NCI-H460 (cell line): Measurements from ENCODE around the gene CERS6. TPM values are rescaled to one million over a fixed set of nuclear protein-coding genes. Genes with fewer than 3 reads are reported as not detected.
A peak's percentile ranks its signal among the peaks of the same experiment; 100 is the strongest.

Experiments
- DNase-seq: peaks from one replicate; pipeline ENCODE4 v3.0.0-alpha.2; 2016; ENCODE audit warnings: low read depth; ENCODE audit errors: extremely low read depth
- total RNA-seq: library from RNA; depleted of rRNA; stranded (reverse); fragments of >200 nt; shearing (Covaris generic); gene quantifications from 2 replicates; pipeline ENCODE4 v1.2.3, GENCODE V29; 2014

Gene CERS6
- total RNA-seq, 1 experiment from 2014 or later: 57.3 TPM

DNA sequence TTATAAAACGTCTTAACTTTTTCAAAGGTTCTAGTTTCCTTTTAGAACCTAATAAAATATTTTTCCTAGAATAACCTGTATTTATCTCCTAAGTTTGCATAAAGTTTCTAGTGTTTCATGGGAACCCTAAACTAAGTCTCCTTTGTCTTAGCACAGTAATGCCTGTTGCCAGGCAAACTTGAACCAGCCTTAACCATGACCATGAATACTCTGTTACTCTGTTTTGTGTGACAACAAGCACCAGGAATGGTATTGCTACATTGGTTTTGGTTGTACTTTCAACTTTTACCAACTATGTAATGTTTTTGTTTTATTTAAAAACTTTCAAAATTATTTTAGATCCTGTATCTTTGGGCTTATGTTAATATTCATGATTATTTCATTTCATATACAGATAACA lies 137.6 kb downstream of the CERS6 start:
- no peak for DNase-seq

DNA sequence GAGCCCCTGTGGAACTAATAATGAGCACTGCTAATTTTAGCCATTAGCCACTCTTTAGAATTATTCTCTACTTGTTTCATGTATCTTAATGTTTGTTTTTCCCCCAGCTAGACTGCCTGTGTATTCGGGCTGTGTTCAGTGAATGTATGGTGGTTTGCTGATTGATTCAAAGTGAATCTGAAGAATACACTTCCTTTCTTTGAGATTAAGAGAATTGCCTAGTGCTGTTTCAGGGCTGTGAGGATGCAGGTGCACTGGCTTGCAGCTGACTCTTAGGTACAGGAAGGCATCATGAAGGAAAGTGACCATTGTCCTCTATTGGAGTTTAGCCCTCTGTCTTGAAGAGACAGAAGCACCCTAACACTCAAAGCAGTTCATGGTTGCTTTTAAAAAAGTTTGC lies 138.7 kb downstream of the CERS6 start:
- no peak for DNase-seq

DNA sequence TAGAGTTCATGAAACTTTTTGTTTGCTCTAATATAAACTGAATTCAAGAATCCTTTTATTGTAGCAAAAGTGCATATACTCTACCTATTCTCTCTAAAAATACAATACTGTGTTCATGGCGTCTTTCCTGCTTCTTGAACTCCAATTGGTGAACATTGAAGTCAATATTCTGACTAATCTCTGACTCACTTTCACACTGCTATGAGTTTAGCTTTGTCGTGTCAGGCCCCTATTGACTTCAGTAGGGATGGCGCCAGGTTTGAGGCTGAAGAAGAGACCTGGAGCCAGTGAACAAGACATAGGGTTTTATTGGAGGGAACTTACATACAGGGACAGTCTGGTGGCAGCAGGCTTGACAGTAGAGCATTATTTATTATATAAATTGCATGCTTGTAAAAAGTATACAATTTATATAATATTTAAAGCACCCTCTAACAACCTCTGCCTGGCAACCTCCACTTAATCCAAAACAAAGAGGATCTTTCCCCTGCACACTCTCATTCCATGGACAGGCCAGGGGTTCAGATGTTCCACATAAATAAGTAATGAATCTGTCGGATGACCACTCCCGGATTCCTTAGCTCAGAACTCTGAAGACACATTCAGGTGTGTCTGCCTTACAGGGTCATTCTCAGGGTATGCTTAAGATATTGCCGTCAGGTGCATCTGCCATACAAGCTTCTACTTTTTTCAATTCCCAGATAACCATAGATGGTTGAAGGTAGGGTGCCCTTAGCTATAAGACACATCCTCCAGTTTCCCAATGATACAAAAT lies 141.0 kb downstream of the CERS6 start:
- DNase-seq: peak; percentile 59

DNA sequence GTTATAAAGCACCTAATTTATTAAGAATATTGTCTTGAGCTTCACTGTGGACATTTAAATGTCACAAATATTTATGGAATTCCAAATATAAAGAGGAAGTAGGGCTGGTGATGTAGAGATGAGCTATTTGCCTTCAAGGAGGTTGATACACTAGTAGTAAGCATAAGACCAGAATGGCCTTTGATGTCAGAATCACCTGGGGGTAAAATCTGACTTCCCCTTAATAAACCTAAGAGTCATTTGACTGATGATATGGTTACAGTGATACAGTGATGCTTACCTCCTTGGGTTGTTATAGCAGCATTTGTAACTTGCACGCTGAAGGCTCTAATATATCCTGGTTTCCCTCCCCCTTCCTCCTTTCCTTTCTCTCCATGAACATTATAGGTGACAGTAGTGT lies 143.7 kb downstream of the CERS6 start:
- no peak for DNase-seq

DNA sequence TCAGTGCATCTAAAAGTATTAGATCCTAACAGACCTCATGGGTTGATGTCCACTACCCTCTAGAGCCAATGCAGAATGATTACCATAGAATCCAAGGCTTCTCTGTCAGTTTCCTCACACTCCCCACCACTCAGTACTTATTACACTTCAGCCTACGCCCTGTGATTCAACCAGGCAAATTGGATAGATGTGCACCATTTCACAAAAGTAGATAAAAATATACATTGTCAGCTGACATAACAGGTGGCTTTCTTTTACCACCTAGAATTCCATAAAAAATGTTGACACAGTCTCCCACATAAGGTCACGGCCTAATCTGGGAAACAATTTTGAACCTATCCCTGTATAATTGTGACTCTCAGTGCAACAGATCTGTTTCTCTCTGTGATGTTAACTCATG lies 144.9 kb downstream of the CERS6 start:
- DNase-seq: no peak

DNA sequence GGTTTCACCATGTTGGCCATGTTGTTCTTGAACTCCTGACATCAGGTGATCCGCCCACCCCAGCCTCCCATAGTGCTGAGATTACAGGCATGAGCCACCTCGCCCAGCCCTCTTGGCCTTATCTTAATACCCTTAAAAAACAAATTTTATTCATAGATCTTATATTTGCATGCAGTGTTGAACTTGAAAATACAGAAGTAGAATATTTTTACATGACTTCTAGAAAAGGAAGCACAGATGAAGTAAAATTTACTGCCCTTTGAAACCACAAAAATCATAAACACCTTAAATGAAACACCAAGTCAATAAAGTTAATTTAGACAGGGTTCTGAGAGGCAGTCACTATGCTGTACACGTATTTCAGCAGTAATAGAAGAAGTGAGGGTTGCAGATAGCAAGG lies 145.7 kb downstream of the CERS6 start:
- no peak for DNase-seq

DNA sequence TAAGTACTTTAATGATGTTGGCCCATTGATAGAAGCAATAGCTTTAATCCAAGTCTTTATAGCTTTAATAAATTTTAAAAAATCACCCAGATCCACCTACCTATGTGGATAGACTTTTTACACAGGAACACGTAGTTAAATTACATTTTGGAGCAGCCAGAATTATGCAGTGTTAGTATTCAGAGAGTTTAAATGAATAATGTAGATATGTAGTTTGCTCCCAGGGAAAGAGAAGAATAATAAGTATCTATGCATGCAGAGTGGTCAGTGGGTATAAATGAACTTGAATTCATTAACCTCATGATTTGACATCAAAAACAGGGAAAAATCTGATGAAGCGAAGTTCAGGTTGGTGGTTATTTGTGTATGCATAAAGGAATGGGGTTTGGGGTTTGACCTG lies 146.3 kb downstream of the CERS6 start:
- no peak for DNase-seq

DNA sequence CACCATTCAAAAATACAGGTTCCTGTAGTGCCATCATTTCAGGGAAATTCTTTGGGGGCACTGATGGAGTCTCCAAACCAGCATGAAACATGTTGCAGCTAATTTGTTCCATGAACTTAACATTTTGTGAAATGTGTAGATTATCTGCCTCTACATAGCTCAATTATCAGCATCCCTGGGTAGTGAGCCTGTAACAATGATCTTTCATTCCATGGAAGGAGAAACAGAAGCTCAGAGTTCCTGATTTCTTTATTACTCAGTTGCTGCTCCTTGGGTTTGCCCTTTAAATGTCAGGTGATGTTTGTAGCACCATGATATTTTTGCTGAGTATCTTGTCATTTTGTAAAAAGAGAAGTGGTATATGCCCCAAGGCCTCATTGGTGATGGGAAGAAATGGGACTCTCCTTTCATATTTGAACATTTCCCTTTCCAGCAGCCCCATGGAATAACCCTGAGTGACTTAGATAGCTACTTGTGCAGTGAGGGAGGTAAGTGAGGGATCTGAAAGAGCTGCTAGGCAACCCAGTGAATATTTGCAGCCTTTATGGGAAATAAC lies 146.9 kb downstream of the CERS6 start:
- DNase-seq: no peak

DNA sequence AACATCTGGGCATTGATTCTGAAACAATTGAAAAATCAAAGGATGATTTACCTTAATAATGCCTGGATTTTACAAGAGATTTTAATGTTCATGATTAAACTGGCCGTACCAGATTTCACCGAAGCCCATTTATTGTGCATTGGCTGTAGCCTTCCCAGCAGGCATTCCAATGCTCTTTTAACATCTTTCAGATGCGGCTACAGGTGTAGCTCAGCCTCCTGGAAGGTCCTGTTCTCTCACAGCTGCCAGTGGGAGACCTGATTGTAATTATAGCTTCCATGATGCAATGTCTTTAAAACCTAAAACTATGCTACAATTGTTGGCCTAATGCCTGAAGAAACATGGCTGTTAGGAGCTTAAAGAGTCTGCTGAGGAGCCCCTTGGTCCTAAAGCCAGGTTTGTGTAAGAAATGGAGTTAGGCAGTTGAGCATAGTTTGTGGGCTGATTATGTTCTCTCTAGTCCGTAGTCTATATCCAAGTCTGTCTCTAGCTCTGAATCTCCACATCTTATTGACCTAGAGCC lies 147.4 kb downstream of the CERS6 start:
- no peak for DNase-seq

DNA sequence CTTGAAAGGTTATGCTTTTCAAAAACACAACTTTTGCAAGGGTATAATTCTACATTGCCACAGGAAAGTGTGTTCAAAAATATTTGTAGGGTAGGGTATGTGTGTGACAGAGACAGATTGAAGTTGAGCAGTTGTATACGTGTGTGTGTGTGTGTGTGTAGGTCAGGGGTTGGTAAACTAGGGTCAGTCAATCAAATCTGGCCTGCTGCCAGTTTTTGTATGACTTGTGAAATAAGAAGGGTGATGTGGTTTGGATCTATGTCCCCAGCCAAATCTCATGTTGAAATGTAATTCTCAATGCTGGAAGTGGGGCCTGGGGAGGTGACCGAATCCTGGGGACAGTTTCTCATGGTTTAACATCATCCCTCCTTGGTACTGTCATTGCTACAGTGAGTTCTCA lies 148.2 kb downstream of the CERS6 start:
- DNase-seq: no peak

DNA sequence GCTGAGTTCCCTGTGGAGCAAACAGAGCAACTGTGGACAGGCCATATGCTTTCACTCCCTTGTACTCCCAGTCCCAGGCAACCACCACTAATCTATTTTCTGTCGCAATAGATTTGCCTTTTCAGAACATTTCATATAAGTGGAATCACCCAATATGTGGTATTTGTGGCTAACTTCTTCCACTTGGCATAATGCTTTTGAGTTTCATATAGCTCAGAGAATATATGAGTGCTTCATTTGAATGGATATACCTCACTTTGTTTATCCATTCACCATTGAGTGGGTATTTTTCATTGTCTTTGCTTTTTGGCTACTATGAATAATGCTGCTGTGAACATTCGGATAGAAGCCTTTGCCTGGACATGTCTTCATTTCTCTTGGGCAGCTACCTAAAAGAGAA lies 151.9 kb downstream of the CERS6 start:
- no peak for DNase-seq

DNA sequence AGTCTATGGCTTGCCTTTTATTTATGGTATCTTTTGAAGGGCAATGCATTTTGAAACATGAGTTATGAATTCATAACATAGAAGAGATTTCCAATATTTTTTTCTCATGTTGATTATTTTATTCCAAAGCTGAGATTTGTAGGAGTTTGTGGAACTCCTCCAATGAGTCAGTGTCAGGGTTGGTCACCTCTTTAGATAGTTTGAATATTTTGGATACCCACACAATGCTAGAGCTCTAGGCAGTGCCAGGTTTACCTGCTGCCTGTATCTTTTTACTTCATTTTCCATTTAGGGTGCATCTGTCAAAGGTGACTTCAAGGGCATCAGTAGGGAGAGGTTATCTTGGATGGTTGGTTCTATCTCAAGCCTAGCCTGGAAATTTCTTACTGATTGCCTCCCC lies 152.7 kb downstream of the CERS6 start:
- no peak for DNase-seq

DNA sequence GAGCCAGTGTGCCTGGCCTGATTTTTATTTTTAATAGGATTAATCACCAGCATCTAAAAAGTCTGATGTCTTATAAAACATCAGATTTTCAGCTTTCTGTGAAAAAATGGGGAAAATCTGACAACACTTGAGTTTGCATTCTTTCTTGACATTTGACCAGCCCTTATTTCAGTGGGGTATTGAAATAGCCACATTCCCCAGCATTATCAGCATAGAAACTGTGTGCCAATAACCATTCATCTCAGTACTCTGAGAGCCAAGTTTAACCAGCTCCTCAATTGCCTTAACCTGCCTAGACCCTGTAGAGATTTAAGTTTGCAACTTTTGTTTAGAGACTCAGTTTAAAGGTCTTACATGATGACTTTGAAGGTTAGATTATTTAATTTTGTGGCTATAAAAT lies 155.0 kb downstream of the CERS6 start:
- DNase-seq: no peak

DNA sequence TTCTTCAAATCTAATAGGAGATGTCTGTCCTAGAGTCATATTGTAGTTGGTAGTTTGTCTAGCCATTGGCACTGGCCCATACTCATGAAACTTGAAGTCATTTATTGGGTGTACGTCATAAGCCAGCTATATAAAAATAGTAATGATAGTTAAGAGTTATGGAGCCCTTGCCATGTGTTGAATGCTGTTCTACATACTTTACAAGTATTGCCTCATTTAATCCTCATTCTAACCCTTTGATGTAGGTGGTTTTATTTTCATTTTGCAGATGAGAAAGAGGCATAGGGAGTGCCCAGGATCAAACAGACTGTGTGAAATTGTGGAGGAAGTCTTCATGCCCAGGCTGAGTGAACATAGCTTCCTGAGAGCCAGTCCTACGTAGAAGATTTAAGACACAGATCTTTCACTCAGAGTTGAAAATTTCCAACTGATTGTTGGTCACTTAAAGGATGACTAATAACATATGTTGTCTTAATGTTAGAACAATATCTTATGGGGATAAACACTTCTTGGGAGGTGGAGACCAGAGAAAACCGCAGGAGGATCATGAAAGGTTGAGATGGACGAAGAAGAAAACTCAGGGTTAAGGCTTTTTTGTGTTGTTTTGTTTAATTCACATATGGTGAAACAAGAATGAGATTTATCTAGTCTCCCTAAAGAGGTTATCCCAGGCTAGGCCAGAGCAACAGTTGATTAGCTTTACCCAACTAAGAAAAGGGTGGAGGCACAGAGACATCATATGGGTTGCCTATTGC lies 156.0 kb downstream of the CERS6 start:
- DNase-seq: no peak

DNA sequence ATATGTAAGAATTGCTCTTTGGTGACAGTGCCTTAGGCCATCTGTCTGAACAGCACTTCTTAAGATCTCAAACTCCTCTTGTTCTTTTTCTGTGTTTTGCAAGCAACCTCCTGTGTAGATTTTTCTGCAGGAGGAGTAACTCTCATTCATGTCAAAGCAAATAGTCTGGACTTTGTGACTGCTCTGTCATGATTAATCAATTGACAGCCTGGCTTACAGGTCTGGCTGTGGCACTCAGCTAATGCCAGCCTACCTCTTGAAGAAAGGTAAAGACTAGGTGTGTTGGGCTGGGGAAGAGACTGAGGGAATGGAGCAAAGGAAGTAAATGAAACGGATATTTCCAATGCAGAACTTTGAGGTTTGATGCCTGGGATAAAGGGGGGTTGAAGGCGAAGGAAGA lies 156.6 kb downstream of the CERS6 start:
- DNase-seq: no peak

DNA sequence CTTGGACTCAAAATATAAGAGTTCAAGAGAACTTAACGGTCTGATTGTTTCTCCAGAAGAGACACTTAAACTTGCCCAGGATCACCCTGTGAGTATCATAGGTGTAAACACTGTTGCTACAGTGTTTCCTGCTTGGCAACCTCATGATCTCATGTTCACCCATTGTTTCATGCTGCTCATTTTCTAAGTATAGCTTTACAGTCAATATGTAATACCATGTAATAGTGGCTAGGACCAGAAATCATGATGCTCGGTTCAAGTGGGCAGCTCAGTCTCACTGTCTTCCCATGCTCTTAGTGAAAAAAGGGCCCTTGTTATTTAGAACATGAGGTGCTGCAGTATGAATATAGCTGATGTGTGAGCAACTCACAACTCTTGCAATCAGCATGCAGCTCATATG lies 157.5 kb downstream of the CERS6 start:
- no peak for DNase-seq

DNA sequence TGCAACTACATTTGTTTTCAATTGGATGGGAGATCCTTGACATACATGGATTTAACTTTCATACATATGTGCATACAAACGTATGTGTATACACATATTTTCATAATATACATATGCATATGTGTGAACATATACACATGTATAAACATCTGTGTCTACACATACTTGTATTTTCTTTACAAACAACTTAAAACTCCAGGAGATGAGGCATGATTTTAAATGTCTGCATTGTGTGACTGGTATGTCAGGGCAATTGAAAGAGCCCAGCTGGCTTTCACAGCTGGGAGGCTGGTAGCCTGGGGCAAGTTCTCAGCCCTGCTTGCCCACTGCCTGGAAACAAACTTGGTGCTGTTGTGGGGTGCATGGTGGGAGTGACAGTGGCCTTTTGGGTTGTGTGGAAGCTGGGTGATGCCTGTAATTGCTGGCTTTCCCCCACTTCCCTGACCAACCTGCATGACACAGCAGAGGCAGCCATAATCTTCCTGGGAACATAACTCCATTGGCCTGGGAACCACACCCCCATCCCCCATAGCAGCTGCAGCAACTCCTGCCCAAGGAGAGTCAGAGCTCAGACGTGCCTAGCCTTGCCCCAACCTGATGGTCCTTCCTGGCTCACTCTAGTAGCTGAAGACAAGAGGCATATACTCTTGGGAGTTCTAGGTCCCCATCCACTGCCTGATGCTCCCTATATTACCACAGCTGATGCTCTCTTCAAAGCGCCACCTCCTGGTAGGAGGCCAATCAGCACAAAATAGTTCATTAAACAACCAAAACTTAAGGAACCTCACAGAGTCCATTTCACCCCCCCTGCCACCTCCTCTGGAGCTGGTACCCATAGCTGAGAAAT lies 158.3 kb downstream of the CERS6 start:
- DNase-seq: no peak

DNA sequence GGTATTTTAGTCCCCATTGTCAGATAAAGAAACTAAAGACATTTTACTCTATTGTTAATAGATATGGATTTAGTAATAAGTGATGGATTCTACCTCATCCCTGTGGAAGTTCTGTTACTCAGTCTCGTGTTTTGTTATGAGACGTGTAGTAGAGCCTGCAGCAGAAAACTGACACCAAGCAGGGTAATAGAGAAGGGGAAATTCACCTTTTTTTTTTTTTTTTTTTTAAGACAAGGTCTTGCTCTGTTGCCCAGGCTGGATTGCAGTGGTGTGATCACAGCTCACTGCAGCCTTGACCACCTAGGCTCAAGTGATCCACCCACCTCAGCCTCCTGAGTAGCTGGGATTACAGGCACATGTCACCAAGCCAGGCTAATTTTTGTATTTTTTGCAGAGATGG lies 164.5 kb downstream of the CERS6 start:
- no peak for DNase-seq

DNA sequence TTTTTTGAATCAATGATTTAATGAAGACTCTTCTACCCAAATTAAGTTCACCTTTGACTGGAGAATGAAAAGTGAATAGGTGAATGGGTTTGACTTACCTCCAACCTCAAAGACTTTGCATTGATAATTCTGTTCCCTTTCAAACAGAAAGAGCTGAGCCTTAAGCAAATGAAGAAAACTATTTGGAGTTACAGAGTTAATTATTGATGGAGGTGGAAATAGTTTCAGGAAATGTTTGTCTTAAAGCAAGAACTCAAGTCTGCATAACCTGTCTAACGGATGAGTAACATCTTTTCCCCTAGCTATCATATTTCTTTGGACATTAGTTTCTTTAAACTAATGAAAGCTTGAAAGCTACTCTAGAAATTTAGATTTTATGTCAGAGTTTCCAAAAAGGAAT lies 166.5 kb downstream of the CERS6 start:
- no peak for DNase-seq

DNA sequence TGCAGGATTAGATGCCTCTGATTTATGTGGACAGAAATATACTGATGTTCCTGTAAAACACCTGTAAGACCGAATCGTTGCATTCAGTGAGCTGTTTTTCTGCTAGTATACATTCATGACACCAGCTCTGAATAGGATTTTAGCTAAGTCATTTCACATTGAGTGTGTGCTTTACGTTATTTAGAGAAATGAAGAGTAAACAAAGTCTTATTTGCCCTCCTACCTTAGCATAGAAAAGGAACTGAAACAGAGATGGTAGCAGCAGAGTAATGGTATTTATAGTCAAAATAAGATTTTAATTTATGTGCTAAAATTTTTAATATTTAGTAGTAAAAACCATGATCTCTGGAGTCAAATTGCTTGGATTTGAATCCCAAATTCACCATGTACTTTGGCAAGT lies 168.0 kb downstream of the CERS6 start:
- no peak for DNase-seq

DNA sequence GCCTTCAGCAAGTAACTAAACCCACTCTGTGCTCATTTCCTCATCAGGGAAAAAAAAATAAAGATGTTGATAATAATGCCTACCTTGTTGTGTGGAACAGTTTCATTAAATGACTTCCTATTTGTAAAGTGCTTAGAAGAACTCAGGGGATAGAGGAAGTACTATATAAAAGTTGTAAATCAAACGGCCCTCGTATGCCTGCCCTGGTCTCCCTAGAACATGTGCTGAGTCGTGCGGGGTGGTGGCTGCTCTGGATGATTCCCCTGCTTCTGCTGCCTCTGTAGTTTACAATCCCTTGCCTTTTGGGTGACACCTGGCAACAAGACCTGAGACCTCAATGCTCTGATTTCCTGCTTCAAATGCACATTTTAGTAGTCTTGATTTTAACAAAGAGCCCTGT lies 170.0 kb downstream of the CERS6 start:
- no peak for DNase-seq
